Activated CD8-positive, alpha-beta T cell treated with anti-CD3 and anti-CD28 coated beads for 36 hours (primary cell): Measurements from ENCODE around the gene ERBB4. TPM values are rescaled to one million over a fixed set of nuclear protein-coding genes. Genes with fewer than 3 reads are reported as not detected.

ENCODE experiments used
- ATAC-seq: fragments of 200-7000 bp; cut with Tn5 transposase; one replicate; pipeline ENCODE4 v1.10.0; 2021; ENCODE audit warnings: mild to moderate bottlenecking, moderate library complexity
- CTCF ChIA-PET: fragments of 350-600 bp; sonication (Branson Sonifier 250); formaldehyde crosslinking; loops from one replicate; lab custom pipeline; 2021; ENCODE audit warnings: antibody characterized with exemption; lab: Charles Lee
- POLR2A ChIA-PET: fragments of 350-600 bp; sonication (Branson Sonifier 250); formaldehyde crosslinking; loops from one replicate; lab custom pipeline; 2021; ENCODE audit warnings: antibody characterized with exemption; lab: Charles Lee
- DNase-seq: peaks from one replicate; pipeline ENCODE4 v3.0.0-alpha.2; 2020
- H3K27ac Mint-ChIP-seq: one replicate; pipeline ENCODE4 v1.8.0; 2021; ENCODE audit warnings: mild to moderate bottlenecking, mixed read lengths
- H3K27me3 Mint-ChIP-seq: one replicate; pipeline ENCODE4 v1.8.0; 2021; ENCODE audit warnings: mixed read lengths
- H3K36me3 Mint-ChIP-seq: one replicate; pipeline ENCODE4 v1.8.0; 2021; ENCODE audit warnings: low read depth, mixed read lengths
- H3K4me1 Mint-ChIP-seq: one replicate; pipeline ENCODE4 v1.8.0; 2021; ENCODE audit warnings: low read depth, mixed read lengths
- H3K4me3 Mint-ChIP-seq: one replicate; pipeline ENCODE4 v1.8.0; 2021; ENCODE audit warnings: mild to moderate bottlenecking, moderate library complexity, mixed read lengths
- H3K9me3 Mint-ChIP-seq: one replicate; pipeline ENCODE4 v1.8.0; 2021; ENCODE audit warnings: mixed read lengths
- CTCF ChIP-seq: fragments of 200-600 bp; IDR thresholded peaks from one replicate; pipeline ENCODE4 v1.8.0; 2022; ENCODE audit warnings: antibody characterized with exemption, mild to moderate bottlenecking
- intact Hi-C: fragments of 100-400 bp; cut with micrococcal nuclease; formaldehyde crosslinking; loops from one replicate; pipeline ENCODE4 v1.10.0; 2022
- total RNA-seq, 2 experiments: library from RNA; stranded (reverse); gene quantifications; one replicate each; pipeline ENCODE4 v1.2.3, GENCODE V29; 2021

ERBB4 gene
- total RNA-seq, 2 experiments from 2014 or later, result not detected

DNA sequence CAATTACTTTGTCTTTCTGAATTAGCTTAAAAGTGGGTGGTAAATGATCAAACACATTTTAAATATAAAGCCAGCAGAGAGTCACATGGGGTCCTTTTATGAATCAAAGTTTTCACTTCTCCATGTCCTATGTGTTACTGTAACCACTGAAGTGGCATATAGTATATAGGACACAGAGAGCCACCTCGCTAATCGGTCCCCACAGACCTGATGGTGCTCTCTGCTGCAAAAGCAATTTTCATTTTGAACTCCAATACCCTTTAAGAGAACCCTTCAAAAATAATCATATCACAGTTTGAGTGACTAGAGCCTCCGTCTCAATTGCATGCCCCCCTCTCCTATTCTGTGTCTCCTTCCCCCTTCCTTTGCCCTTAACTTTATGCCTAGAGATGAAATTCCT, 272.8 kb downstream of the ERBB4 start:
- Mint-ChIP-seq H3K4me3 (no peak overlapping the region), H3K27ac (no peak overlapping the region), H3K4me1 (no peaks in the 10 kb centered on the region), H3K9me3 (no peaks in the 10 kb centered on the region), H3K36me3 (no peaks in the 10 kb centered on the region), H3K27me3 (no peaks in the 10 kb centered on the region)
- ChIA-PET CTCF (no interaction called here), POLR2A (no interaction called here)
- DNase-seq (no peak), ATAC-seq (no peak)
- intact Hi-C loops, result no loop called here
- TF ChIP-seq CTCF, result no peak

GRCh38 chr2:212264187-212264586, 274.4 kb downstream of the ERBB4 start:
- Mint-ChIP-seq H3K9me3 (no peaks in the 10 kb centered on the region), H3K4me1 (no peaks in the 10 kb centered on the region), H3K4me3 (no peak overlapping the region), H3K36me3 (no peaks in the 10 kb centered on the region), H3K27ac (no peak overlapping the region), H3K27me3 (no peaks in the 10 kb centered on the region)
- ChIA-PET POLR2A (no interaction called here), CTCF (no interaction called here)
- no peak for DNase-seq
- no peak for ATAC-seq
- intact Hi-C loops, result no loop called here
- TF ChIP-seq CTCF, result no peak

GRCh38 chr2:212259226-212259625, 279.4 kb downstream of the ERBB4 start:
- Mint-ChIP-seq H3K9me3 (no peaks in the 10 kb centered on the region), H3K36me3 (no peaks in the 10 kb centered on the region), H3K4me3 (no peak overlapping the region), H3K27me3 (no peaks in the 10 kb centered on the region), H3K4me1 (no peaks in the 10 kb centered on the region), H3K27ac (no peak overlapping the region)
- ATAC-seq (no peak), DNase-seq (no peak)
- ChIA-PET POLR2A (no interaction called here), CTCF (no interaction called here)
- intact Hi-C loops, result no loop called here
- no peak for TF ChIP-seq CTCF

DNA sequence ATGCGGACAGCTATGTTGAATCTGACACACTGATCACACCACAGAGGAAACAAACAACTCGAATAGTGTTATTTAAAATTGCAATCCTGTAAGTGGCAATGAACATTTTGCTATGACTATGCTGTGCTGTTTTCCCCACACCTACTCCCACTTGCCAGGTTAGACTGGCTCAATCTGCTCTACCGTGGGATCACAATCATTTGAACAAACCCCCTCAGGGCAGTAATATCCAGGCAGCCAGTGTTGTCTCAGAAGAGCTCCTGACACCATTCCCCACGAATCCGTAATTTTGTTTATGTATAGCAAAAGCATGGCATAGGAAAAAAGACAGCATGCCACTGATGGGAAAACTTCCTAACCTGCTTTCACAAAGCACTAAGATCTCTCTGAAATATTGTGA, 284.3 kb downstream of the ERBB4 start:
- TF ChIP-seq CTCF, result no peak
- intact Hi-C loops, result no loop called here
- Mint-ChIP-seq H3K36me3 (no peaks in the 10 kb centered on the region), H3K27ac (no peak overlapping the region), H3K4me1 (no peaks in the 10 kb centered on the region), H3K27me3 (no peaks in the 10 kb centered on the region), H3K4me3 (no peak overlapping the region), H3K9me3 (peaks cover 2% of the 10 kb centered on the region)
- DNase-seq (no peak), ATAC-seq (no peak)
- ChIA-PET CTCF (no interaction called here), POLR2A (no interaction called here)

DNA sequence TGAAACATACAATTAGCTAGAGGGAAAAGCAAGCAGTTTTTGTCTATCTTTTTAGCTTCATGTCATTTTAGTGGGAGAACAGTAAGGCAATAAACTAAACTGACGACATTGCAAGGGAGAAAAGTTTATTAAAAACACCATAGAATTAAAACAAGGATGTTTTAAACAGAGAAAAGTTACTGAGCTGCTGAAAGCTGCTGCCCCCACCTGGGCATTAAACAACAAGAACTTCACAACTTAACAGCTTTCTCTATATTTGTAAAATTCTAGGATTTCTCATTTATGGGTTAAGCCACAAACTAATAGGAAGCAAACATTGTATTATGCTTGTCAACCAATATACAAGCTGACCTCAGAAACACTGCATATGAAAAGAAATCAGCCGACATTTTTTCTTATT, 289.2 kb downstream of the ERBB4 start:
- no peaks in the 10 kb centered on the region for H3K4me1 Mint-ChIP-seq
- H3K4me3 Mint-ChIP-seq, result no peak overlapping the region
- CTCF ChIA-PET, result no interaction called here
- no peaks in the 10 kb centered on the region for H3K27me3 Mint-ChIP-seq
- intact Hi-C loops, result no loop called here
- no peak overlapping the region for H3K27ac Mint-ChIP-seq
- no peaks in the 10 kb centered on the region for H3K36me3 Mint-ChIP-seq
- POLR2A ChIA-PET, result no interaction called here
- no peak for DNase-seq
- peaks cover 2% of the 10 kb centered on the region for H3K9me3 Mint-ChIP-seq
- ATAC-seq, result no peak
- no peak for TF ChIP-seq CTCF
